HFFc6 (cell line): ENCODE data around the gene ITGAV. TPM values are rescaled to one million over a fixed set of nuclear protein-coding genes. Genes with fewer than 3 reads are reported as not detected.

Experiments
- DNase-seq: peaks from one replicate; pipeline ENCODE4 v3.0.0-alpha.2; 2018
- H3K27ac Mint-ChIP-seq: 2 replicates; pipeline ENCODE4 v1.8.0; 2020; ENCODE audit warnings: mild to moderate bottlenecking, mixed read lengths
- H3K27me3 Mint-ChIP-seq: 2 replicates; pipeline ENCODE4 v1.8.0; 2021; ENCODE audit warnings: mild to moderate bottlenecking, moderate library complexity, mixed read lengths; ENCODE audit not compliant: insufficient read depth
- H3K36me3 Mint-ChIP-seq: 2 replicates; pipeline ENCODE4 v1.8.0; 2021; ENCODE audit warnings: low read depth, mixed read lengths
- H3K4me1 Mint-ChIP-seq: 2 replicates; pipeline ENCODE4 v1.8.0; 2020; ENCODE audit warnings: low read depth, mixed read lengths
- H3K4me3 Mint-ChIP-seq: 2 replicates; pipeline ENCODE4 v1.8.0; 2020; ENCODE audit warnings: mild to moderate bottlenecking, moderate library complexity, mixed read lengths
- H3K9me3 Mint-ChIP-seq: 2 replicates; pipeline ENCODE4 v1.8.0; 2020; ENCODE audit warnings: mild to moderate bottlenecking, mixed read lengths
- CTCF ChIP-seq: fragments of 200-600 bp; sonication (generic); IDR thresholded peaks from 2 replicates; pipeline ENCODE4 v1.5.0; 2021; ENCODE audit warnings: antibody characterized with exemption, mild to moderate bottlenecking
- total RNA-seq, 6 experiments: library from RNA; stranded (reverse); fragmentation: NEBNext Ultra II Directional; extraction: Animal tissue kit (Norgen Biotek cat#: 25700); gene quantifications; 2 replicates in 1 of 6; 3 replicates in 5 of 6; pipeline ENCODE4 v1.2.3, GENCODE V29; 2021

ITGAV gene
- total RNA-seq, 6 experiments from 2014 or later, result 66.9 to 88.1 (median 80.7) TPM

GRCh38 chr2:186648130-186648529 is 58.3 kb downstream of the ITGAV start:
- no peaks in the 10 kb centered on the region for H3K9me3 Mint-ChIP-seq
- peaks cover 15% of the 10 kb centered on the region for H3K4me1 Mint-ChIP-seq
- no peak overlapping the region for H3K4me3 Mint-ChIP-seq
- DNase-seq, result no peak
- peaks cover 9% of the 10 kb centered on the region; the same call in 1 of the 2 replicates for H3K36me3 Mint-ChIP-seq
- no peaks in the 10 kb centered on the region; the same call in 1 of the 2 replicates for H3K27me3 Mint-ChIP-seq
- no peak overlapping the region for H3K27ac Mint-ChIP-seq
- TF ChIP-seq CTCF, result no peak

GRCh38 chr2:186653511-186653910 is 63.7 kb downstream of the ITGAV start:
- TF ChIP-seq CTCF, result no peak
- H3K4me1 Mint-ChIP-seq, result no peaks in the 10 kb centered on the region
- H3K4me3 Mint-ChIP-seq, result no peak overlapping the region
- no peaks in the 10 kb centered on the region for H3K9me3 Mint-ChIP-seq
- no peak overlapping the region for H3K27ac Mint-ChIP-seq
- peaks cover 20% of the 10 kb centered on the region; the same call in 1 of the 2 replicates for H3K36me3 Mint-ChIP-seq
- no peak for DNase-seq
- H3K27me3 Mint-ChIP-seq, result no peaks in the 10 kb centered on the region

- Mint-ChIP-seq H3K27ac (no peak overlapping the region), H3K36me3 (peaks cover 25% of the 10 kb centered on the region; the same call in 1 of the 2 replicates), H3K9me3 (no peaks in the 10 kb centered on the region), H3K27me3 (no peaks in the 10 kb centered on the region), H3K4me1 (no peaks in the 10 kb centered on the region), H3K4me3 (no peak overlapping the region)
- no peak for TF ChIP-seq CTCF
- DNase-seq, result no peak
Measured at GRCh38 chr2:186659383-186659782, 69.5 kb downstream of the ITGAV start.

GRCh38 chr2:186664385-186665043 is 74.7 kb downstream of the ITGAV start:
- H3K27ac Mint-ChIP-seq, result no peak overlapping the region
- no peaks in the 10 kb centered on the region for H3K9me3 Mint-ChIP-seq
- no peak for TF ChIP-seq CTCF
- peaks cover 16% of the 10 kb centered on the region for H3K36me3 Mint-ChIP-seq
- H3K27me3 Mint-ChIP-seq, result no peaks in the 10 kb centered on the region
- no peak overlapping the region for H3K4me3 Mint-ChIP-seq
- DNase-seq, result no peak
- no peaks in the 10 kb centered on the region for H3K4me1 Mint-ChIP-seq

- no peaks in the 10 kb centered on the region; the same call in 1 of the 2 replicates for H3K27me3 Mint-ChIP-seq
Measured at GRCh38 chr2:186669146-186669545, 79.3 kb downstream of the ITGAV start.

More at GRCh38 chr2:186669146-186669545, 79.3 kb downstream of the ITGAV start:
- Mint-ChIP-seq H3K27ac (no peak overlapping the region), H3K4me1 (no peaks in the 10 kb centered on the region), H3K36me3 (peaks cover 52% of the 10 kb centered on the region), H3K9me3 (no peaks in the 10 kb centered on the region), H3K4me3 (no peak overlapping the region)
- TF ChIP-seq CTCF, result no peak
- DNase-seq, result no peak
